HCT116 (cell line): ENCODE data around the gene ENSA. TPM values are rescaled to one million over a fixed set of nuclear protein-coding genes. Genes with fewer than 3 reads are reported as not detected.
"Not testable (repeated sequence)": the region's sequence is repeated elsewhere in the genome, so short reads cannot be mapped to it uniquely, and the experiment has no call there.

Experiments used
- ATAC-seq: fragments of 200-7000 bp; cut with Tn5 transposase; 2 replicates; pipeline ENCODE4 v1.9.1; 2020; ENCODE audit warnings: mild to moderate bottlenecking, moderate library complexity
- BruUV-seq: library from RNA; stranded (reverse); fragments of 400-500 nt; replicated peaks from 2 replicates; lab custom pipeline; 2021; lab: Mats Ljungman, UMichigan
- CTCF ChIA-PET: fragments of 300-600 bp; sonication (Branson Sonifier 250); formaldehyde crosslinking; loops from one replicate; lab custom pipeline; 2021; ENCODE audit warnings: antibody characterized with exemption; lab: Charles Lee
- POLR2A ChIA-PET: fragments of 300-600, 350-600 bp; sonication (Branson Sonifier 250); formaldehyde crosslinking; loops from one replicate; lab custom pipeline; 2021; ENCODE audit warnings: antibody characterized with exemption; lab: Charles Lee
- RAD21 ChIA-PET, 2 experiments: fragments of 300-600 bp; sonication (Branson Sonifier 250); formaldehyde crosslinking; loops; one replicate each; lab custom pipeline; 2023; ENCODE audit warnings: low total read pairs in 2 of 2; ENCODE audit not compliant: uncharacterized antibody in 2 of 2, unreplicated experiment in 2 of 2, low non-redundant PET in 1 of 2; lab: Charles Lee
- DNase-seq: peaks from one replicate; pipeline ENCODE4 v3.0.0-alpha.2; 2010; ENCODE audit warnings: low read depth, low spot score
- H2AFZ ChIP-seq: fragments of 200-600 bp; shearing (Covaris generic), sonication (generic); 2 replicates; pipeline ENCODE4 v1.6.1; 2017; ENCODE audit warnings: low read depth, mixed run types, mixed read lengths, antibody characterized with exemption, low read length; ENCODE audit not compliant: poor library complexity, severe bottlenecking
- H3K27ac ChIP-seq: 2 replicates; pipeline ENCODE4 v1.5.1; 2012; ENCODE audit warnings: low read depth, low read length
- H3K27me3 ChIP-seq: fragments of 200-600 bp; sonication (generic); 2 replicates; pipeline ENCODE4 v1.6.1; 2016; ENCODE audit warnings: mixed run types, low read length, mixed read lengths; ENCODE audit not compliant: insufficient read depth
- H3K36me3 ChIP-seq, 2 experiments: fragments of 200-500 bp in 1 of 2; fragments of 200-600 bp in 1 of 2; sonication (Bioruptor generic) in 1 of 2; sonication (generic) in 1 of 2; 2 replicates each; pipeline versions ENCODE4 v1.5.1 to v1.6.1; 2014 to 2016; ENCODE audit warnings: low read length in 2 of 2, inconsistent platforms in 1 of 2, mixed read lengths in 1 of 2, mixed run types in 1 of 2; ENCODE audit not compliant: insufficient read depth in 2 of 2, control insufficient read depth in 1 of 2
- H3K4me1 ChIP-seq, 2 experiments: fragments of 200-600 bp in 1 of 2; sonication (generic) in 1 of 2; 2 replicates each; pipeline versions ENCODE4 v1.5.1 to v1.6.1; 2012 to 2017; ENCODE audit warnings: low read length in 2 of 2, inconsistent platforms in 1 of 2, mild to moderate bottlenecking in 1 of 2, mixed read lengths in 1 of 2, mixed run types in 1 of 2, moderate library complexity in 1 of 2; ENCODE audit not compliant: insufficient read depth in 2 of 2, control insufficient read depth in 1 of 2
- H3K4me2 ChIP-seq: fragments of 200-600 bp; sonication (generic); 2 replicates; pipeline ENCODE4 v1.6.1; 2017; ENCODE audit warnings: mixed run types, low read length, mixed read lengths
- H3K4me3 ChIP-seq, 2 experiments: fragments of 200-600 bp in 1 of 2; sonication (generic) in 1 of 2; replicated peaks in 1 of 2; 2 replicates each; pipeline ENCODE4 v1.5.1; 2011 to 2016; ENCODE audit warnings: low read length in 2 of 2, control low read depth in 1 of 2, low read depth in 1 of 2, mild to moderate bottlenecking in 1 of 2, mixed read lengths in 1 of 2, mixed run types in 1 of 2
- H3K79me2 ChIP-seq: fragments of 200-600 bp; sonication (generic); 2 replicates; pipeline ENCODE4 v1.6.1; 2017; ENCODE audit warnings: mild to moderate bottlenecking, mixed run types, low read length, moderate library complexity, mixed read lengths; ENCODE audit not compliant: insufficient read depth
- H3K9ac ChIP-seq: fragments of 200-600 bp; sonication (generic); 2 replicates; pipeline ENCODE4 v1.6.1; 2016; ENCODE audit warnings: low read length, mixed read lengths
- H3K9me2 ChIP-seq: fragments of 200-600 bp; sonication (generic), shearing (Covaris generic); 2 replicates; pipeline ENCODE4 v1.6.1; 2017; ENCODE audit warnings: mixed run types, mild to moderate bottlenecking, moderate library complexity; ENCODE audit not compliant: insufficient read depth
- H3K9me3 ChIP-seq, 2 experiments: fragments of 200-500 bp in 1 of 2; fragments of 200-600 bp in 1 of 2; sonication (Bioruptor generic) in 1 of 2; sonication (generic) in 1 of 2; 2 replicates each; pipeline ENCODE4 v1.6.1; 2014 to 2017; ENCODE audit warnings: low read length in 2 of 2, mixed read lengths in 2 of 2, inconsistent platforms in 1 of 2, low read depth in 1 of 2, mild to moderate bottlenecking in 1 of 2, mixed run types in 1 of 2, moderate library complexity in 1 of 2; ENCODE audit not compliant: control insufficient read depth in 1 of 2, insufficient read depth in 1 of 2
- H4K20me1 ChIP-seq: fragments of 200-600 bp; sonication (generic), shearing (Covaris generic); 2 replicates; pipeline ENCODE4 v1.6.1; 2017; ENCODE audit warnings: mixed run types, mild to moderate bottlenecking, moderate library complexity; ENCODE audit not compliant: insufficient read depth
- ZNF274 ChIP-seq: fragments of 200-500 bp; sonication (Bioruptor generic); IDR thresholded peaks from 2 replicates; pipeline ENCODE4 v1.6.1; 2014; ENCODE audit warnings: mild to moderate bottlenecking, low read depth, low read length, inconsistent platforms
- intact Hi-C: fragments of 100-400 bp; cut with micrococcal nuclease; formaldehyde crosslinking; loops from 2 replicates; pipeline ENCODE4 v1.10.0; 2022
- total RNA-seq: library from RNA; stranded (reverse); gene quantifications from one replicate; pipeline ENCODE4 v1.2.1, GENCODE V29; 2021; ENCODE audit not compliant: unreplicated experiment

The ENSA gene
- total RNA-seq, 1 experiment from 2014 or later: 130 TPM

DNA sequence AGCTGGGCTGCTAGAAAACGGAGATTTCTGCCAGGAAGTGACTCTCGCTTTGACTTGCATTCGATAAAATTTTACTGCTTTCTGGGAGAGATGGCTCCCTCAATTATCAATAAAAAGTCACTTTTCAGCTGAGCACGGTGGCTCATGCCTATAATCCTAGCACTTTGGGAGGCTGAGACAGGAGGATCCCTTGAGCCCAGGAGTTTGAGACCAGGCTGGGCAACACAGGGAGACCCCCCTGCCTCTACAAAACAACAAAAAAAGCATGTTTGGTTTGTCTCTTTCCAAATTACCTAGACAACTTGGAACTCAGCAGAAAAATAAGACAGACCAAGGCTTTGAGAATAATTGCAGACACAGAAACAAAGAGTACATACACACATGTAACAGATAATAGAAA, 12.9 kb upstream of the ENSA start (continued):
- TF ChIP-seq ZNF274: no peak

DNA sequence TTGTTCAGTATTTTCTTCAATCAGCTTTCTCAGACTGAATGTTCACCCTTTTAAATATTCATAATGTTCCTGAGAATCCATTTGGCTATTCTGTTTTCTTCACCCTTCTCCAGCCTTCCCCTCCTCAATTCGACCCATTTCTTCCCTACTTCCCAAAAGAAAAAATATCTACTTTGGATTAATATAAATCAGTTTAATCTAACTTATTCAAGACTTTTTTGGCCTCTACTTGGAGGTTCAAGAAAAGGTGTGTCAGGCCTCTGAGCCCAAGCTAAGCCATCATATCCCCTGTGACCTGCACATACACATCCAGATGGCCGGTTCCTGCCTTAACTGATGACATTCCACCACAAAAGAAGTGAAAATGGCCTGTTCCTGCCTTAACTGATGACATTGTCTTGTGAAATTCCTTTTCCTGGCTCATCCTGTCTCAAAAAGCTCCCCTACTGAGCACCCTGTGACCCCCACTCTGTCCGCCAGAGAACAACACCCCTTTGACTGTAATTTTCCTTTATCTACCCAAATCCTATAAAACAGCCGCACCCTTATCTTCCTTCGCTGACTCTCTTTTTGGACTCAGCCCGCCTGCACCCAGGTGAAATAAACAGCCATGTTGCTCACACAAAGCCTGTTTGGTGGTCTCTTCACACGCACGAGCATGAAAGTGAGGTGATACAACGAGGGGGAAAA, 11.9 kb upstream of the ENSA start:
- intact Hi-C loops, DNase-seq, H2AFZ ChIP-seq, H3K4me1 ChIP-seq, H3K4me2 ChIP-seq, H3K9ac ChIP-seq, H3K9me3 ChIP-seq, H4K20me1 ChIP-seq, H3K79me2 ChIP-seq, ATAC-seq, H3K4me3 ChIP-seq, H3K9me2 ChIP-seq, CTCF ChIA-PET, BruUV-seq, H3K27me3 ChIP-seq, H3K36me3 ChIP-seq, H3K27ac ChIP-seq, RAD21 ChIA-PET: not testable (repeated sequence)
- POLR2A ChIA-PET: interaction anchor here (1.2 kb wide), 1 partner anchor 12 kb away, joined by 3 read pairs; the partner anchor contains the start of gene ENSA

DNA sequence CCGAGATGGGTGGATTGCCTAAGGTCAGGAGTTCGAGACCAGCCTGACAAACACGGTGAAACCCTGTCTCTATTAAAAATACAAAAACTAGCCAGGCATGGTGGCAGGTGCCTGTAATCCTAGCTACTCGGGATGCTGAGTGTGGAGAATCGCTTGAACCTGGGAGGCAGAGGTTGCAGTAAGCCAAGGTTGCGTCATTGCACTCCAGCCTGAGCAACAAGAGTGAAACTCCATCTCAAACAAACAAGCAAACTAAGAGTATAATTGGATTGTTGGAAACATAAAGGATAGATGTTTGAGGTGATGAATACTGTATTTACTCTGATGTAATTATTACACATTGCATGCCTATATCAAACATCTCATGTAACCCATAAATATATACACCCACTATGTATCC, 9.0 kb upstream of the ENSA start:
- H3K4me1 ChIP-seq, H3K4me3 ChIP-seq, H3K27ac ChIP-seq, H2AFZ ChIP-seq, H3K9me3 ChIP-seq, H3K27me3 ChIP-seq, H3K4me2 ChIP-seq, ATAC-seq, H3K79me2 ChIP-seq, H3K36me3 ChIP-seq, intact Hi-C loops, POLR2A ChIA-PET, DNase-seq, RAD21 ChIA-PET, CTCF ChIA-PET, H3K9ac ChIP-seq, BruUV-seq, H3K9me2 ChIP-seq, H4K20me1 ChIP-seq: not testable (repeated sequence)

DNA sequence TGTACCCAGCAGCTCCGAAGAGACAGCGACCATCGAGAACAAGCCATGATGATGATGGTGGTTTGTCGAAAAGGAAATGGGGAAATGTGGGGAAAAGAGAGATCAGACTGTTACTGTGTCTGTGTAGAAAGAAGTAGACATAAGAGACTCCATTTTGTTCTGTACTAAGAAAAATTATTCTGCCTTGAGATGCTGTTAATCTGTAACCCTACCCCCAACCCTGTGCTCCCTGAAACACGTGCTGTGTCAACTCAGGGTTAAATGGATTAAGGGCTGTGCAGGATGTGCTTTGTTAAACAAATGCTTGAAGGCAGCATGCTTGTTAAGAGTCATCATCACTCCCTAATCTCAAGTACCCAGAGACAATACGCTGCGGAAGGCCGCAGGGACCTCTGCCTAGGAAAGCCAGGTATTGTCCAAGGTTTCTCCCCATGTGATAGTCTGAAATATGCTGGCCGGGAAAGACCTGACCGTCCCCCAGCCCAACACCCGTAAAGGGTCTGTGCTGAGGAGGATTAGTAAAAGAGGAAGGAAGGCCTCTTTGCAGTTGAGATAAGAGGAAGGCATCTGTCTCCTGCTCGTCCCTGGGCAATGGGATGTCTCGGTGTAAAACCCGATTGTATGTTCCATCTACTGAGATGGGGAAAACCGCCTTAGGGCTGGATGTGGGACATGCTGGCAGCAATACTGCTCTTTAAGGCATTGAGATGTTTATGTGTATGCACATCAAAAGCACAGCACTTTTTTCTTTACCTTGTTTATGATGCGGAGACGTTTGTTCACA, 5.6 kb upstream of the ENSA start:
- ATAC-seq, intact Hi-C loops, CTCF ChIA-PET, H3K4me2 ChIP-seq, H2AFZ ChIP-seq, H4K20me1 ChIP-seq, H3K9ac ChIP-seq, H3K36me3 ChIP-seq, H3K9me2 ChIP-seq, BruUV-seq, RAD21 ChIA-PET, DNase-seq, H3K27me3 ChIP-seq, H3K79me2 ChIP-seq, H3K4me3 ChIP-seq, H3K27ac ChIP-seq, H3K9me3 ChIP-seq, POLR2A ChIA-PET: not testable (repeated sequence)
- peaks cover 9 to 16% of the 10 kb centered on the region in 2 experiments; a peak in 3 of 4 replicates for H3K4me1 ChIP-seq
